Left ventricle myocardium inferior (tissue), 1 donor: Measurements from ENCODE around the gene CGREF1. TPM values are rescaled to one million over a fixed set of nuclear protein-coding genes. Genes with fewer than 3 reads are reported as not detected.

Experiments used
- DNase-seq: peaks from one replicate; pipeline ENCODE4 v3.0.0-alpha.2; 2020
- H3K27ac ChIP-seq: fragments of 200-600 bp; replicated peaks from 2 replicates; pipeline ENCODE4 v1.8.0; 2021
- H3K27me3 ChIP-seq: fragments of 200-600 bp; 2 replicates; pipeline ENCODE4 v1.8.0; 2021; ENCODE audit warnings: low read depth
- H3K36me3 ChIP-seq: fragments of 200-600 bp; 2 replicates; pipeline ENCODE4 v1.8.0; 2021
- H3K4me1 ChIP-seq: fragments of 200-600 bp; 2 replicates; pipeline ENCODE4 v1.8.0; 2021
- H3K4me3 ChIP-seq: fragments of 200-600 bp; 2 replicates; pipeline ENCODE4 v1.8.0; 2021; ENCODE audit warnings: mild to moderate bottlenecking, moderate library complexity
- H3K9me3 ChIP-seq: fragments of 200-600 bp; replicated peaks from 2 replicates; pipeline ENCODE4 v1.8.0; 2021
- CTCF ChIP-seq: fragments of 200-600 bp; IDR thresholded peaks from 2 replicates; pipeline ENCODE4 v1.8.0; 2021; ENCODE audit warnings: antibody characterized with exemption, mild to moderate bottlenecking, borderline replicate concordance
- intact Hi-C: fragments of 100-400 bp; cut with micrococcal nuclease; formaldehyde crosslinking; loops from one replicate; pipeline ENCODE4 v1.11.0; 2022
- total RNA-seq: library from RNA; stranded (reverse); fragmentation: NEBNext Ultra II Directional; extraction: Animal tissue kit (Norgen Biotek cat#: 25700); gene quantifications from one replicate; pipeline ENCODE4 v1.2.1, GENCODE V29; 2021
- donor health status: DM: no; HTN: yes; CAD: no; lungs with severe emphysema.

The CGREF1 gene
- total RNA-seq, 1 donor from 2014 or later = 0.80 TPM

- Histone ChIP-seq H3K27me3 (no peaks in the 10 kb centered on the region), H3K27ac (peak overlapping the region; percentile 93), H3K4me1 (peaks cover 69% of the 10 kb centered on the region), H3K36me3 (peaks cover 32% of the 10 kb centered on the region), H3K9me3 (no peaks in the 10 kb centered on the region), H3K4me3 (peak overlapping the region; percentile 94)
- no peak for DNase-seq
- intact Hi-C loops = no loop called here
- TF ChIP-seq CTCF = no peak
Observed at GRCh38 chr2:27069961-27070618, 48.8 kb downstream of the CGREF1 start.

- Histone ChIP-seq H3K4me1 (peaks cover 62% of the 10 kb centered on the region), H3K9me3 (no peaks in the 10 kb centered on the region), H3K36me3 (peaks cover 32% of the 10 kb centered on the region), H3K4me3 (no peak overlapping the region), H3K27me3 (no peaks in the 10 kb centered on the region), H3K27ac (peak overlapping the region; percentile 93)
- no peak for TF ChIP-seq CTCF
- intact Hi-C loops = no loop called here
- DNase-seq = no peak
Observed at GRCh38 chr2:27069436-27069835, 49.5 kb downstream of the CGREF1 start.

GRCh38 chr2:27067385-27067784 lies 51.5 kb downstream of the CGREF1 start:
- no peak for TF ChIP-seq CTCF
- intact Hi-C loops = no loop called here
- H3K36me3 ChIP-seq = peaks cover 32% of the 10 kb centered on the region
- H3K4me1 ChIP-seq = peaks cover 55% of the 10 kb centered on the region
- no peak overlapping the region for H3K27ac ChIP-seq
- DNase-seq = no peak
- no peak overlapping the region for H3K4me3 ChIP-seq
- no peaks in the 10 kb centered on the region for H3K27me3 ChIP-seq
- no peaks in the 10 kb centered on the region for H3K9me3 ChIP-seq

- H3K27ac ChIP-seq = no peak overlapping the region
- no peak for DNase-seq
- TF ChIP-seq CTCF = no peak
- peaks cover 36% of the 10 kb centered on the region for H3K4me1 ChIP-seq
- no peaks in the 10 kb centered on the region for H3K9me3 ChIP-seq
- no peak overlapping the region for H3K4me3 ChIP-seq
- H3K36me3 ChIP-seq = peaks cover 36% of the 10 kb centered on the region
- no peaks in the 10 kb centered on the region for H3K27me3 ChIP-seq
- intact Hi-C loops = no loop called here
Observed at GRCh38 chr2:27065128-27065527, 53.8 kb downstream of the CGREF1 start.

- no peak overlapping the region for H3K27ac ChIP-seq
- peaks cover 48% of the 10 kb centered on the region for H3K36me3 ChIP-seq
- TF ChIP-seq CTCF = no peak
- intact Hi-C loops = no loop called here
- peaks cover 21% of the 10 kb centered on the region for H3K4me1 ChIP-seq
- no peaks in the 10 kb centered on the region for H3K27me3 ChIP-seq
- DNase-seq = no peak
- no peak overlapping the region for H3K4me3 ChIP-seq
- no peaks in the 10 kb centered on the region for H3K9me3 ChIP-seq
Observed at GRCh38 chr2:27060323-27060722, 58.6 kb downstream of the CGREF1 start.
